Testis (tissue), 2 donors: ENCODE results near the gene P2RY6.

Source experiments
- CTCF ChIP-seq, 3 experiments: fragments of 450-650 bp in 2 of 3; fragments of 200-600 bp in 1 of 3; sonication (generic) in 1 of 3; IDR thresholded peaks; one replicate each; pipeline ENCODE4 v1.5.1; 2016 to 2019; ENCODE audit warnings: antibody characterized with exemption in 3 of 3, mild to moderate bottlenecking in 2 of 3, moderate library complexity in 1 of 3
- POLR2A ChIP-seq: fragments of 450-650 bp; IDR thresholded peaks from one replicate; pipeline ENCODE4 v1.6.1; 2017; ENCODE audit warnings: antibody characterized with exemption, mild to moderate bottlenecking, moderate library complexity

GRCh38 chr11:73263640-73264039, 8.5 kb upstream of the P2RY6 start:
- TF ChIP-seq CTCF (IDR thresholded peaks at IDR 0.05) (no peak), POLR2A (no peak)
